HAP-1 (cell line): ENCODE data around the gene MAP3K5.
"Not testable (repeated sequence)": the region's sequence is repeated elsewhere in the genome, so short reads cannot be mapped to it uniquely, and the experiment has no call there.

Experiments
- DNase-seq, 2 experiments: peaks; one replicate each; pipeline ENCODE4 v3.0.0-alpha.2; 2016 to 2020; ENCODE audit warnings: low spot score in 2 of 2
- H3K27me3 ChIP-seq: fragments of 250-450 bp; sonication (Bioruptor Pico); 2 replicates; pipeline ENCODE4 v1.5.1; 2020; ENCODE audit warnings: low read depth, mild to moderate bottlenecking, moderate library complexity
- H3K36me3 ChIP-seq: fragments of 250-450 bp; sonication (Bioruptor Pico); replicated peaks from 2 replicates; pipeline ENCODE4 v1.5.1; 2020; ENCODE audit warnings: mild to moderate bottlenecking
- H3K4me1 ChIP-seq: fragments of 250-450 bp; sonication (Bioruptor Pico); 2 replicates; pipeline ENCODE4 v1.5.1; 2020; ENCODE audit warnings: mild to moderate bottlenecking
- H3K4me3 ChIP-seq: fragments of 250-450 bp; sonication (Bioruptor Pico); 2 replicates; pipeline ENCODE4 v1.5.1; 2020; ENCODE audit warnings: mild to moderate bottlenecking, moderate library complexity
- H3K9me3 ChIP-seq: fragments of 250-450 bp; sonication (Bioruptor Pico); 2 replicates; pipeline ENCODE4 v1.5.1; 2020; ENCODE audit warnings: mild to moderate bottlenecking, moderate library complexity
- in situ Hi-C: fragments of 300-500 bp; cut with MboI; formaldehyde crosslinking; loops from 3 replicates; pipeline ENCODE4 v1.14.3; 2020; ENCODE audit warnings: low sequenced_read_pairs, inconsistent platforms, mixed read lengths

Gene MAP3K5

GRCh38 chr6:136728033-136728939 is 64.0 kb downstream of the MAP3K5 start:
- in situ Hi-C loops: no loop called here
- Histone ChIP-seq H3K9me3 (no peaks in the 10 kb centered on the region), H3K36me3 (no peaks in the 10 kb centered on the region), H3K4me3 (no peak overlapping the region), H3K27me3 (no peaks in the 10 kb centered on the region), H3K4me1 (no peaks in the 10 kb centered on the region)
- DNase-seq: no peak

GRCh38 chr6:136726837-136727557 is 65.3 kb downstream of the MAP3K5 start:
- no peaks in the 10 kb centered on the region for H3K4me1 ChIP-seq
- no peak for DNase-seq
- H3K9me3 ChIP-seq: no peaks in the 10 kb centered on the region
- H3K4me3 ChIP-seq: no peak overlapping the region
- in situ Hi-C loops: no loop called here
- no peaks in the 10 kb centered on the region for H3K27me3 ChIP-seq
- H3K36me3 ChIP-seq: no peaks in the 10 kb centered on the region

- DNase-seq: no peak
- Histone ChIP-seq H3K9me3 (no peaks in the 10 kb centered on the region), H3K4me1 (no peaks in the 10 kb centered on the region), H3K27me3 (no peaks in the 10 kb centered on the region), H3K36me3 (no peaks in the 10 kb centered on the region), H3K4me3 (no peak overlapping the region)
- in situ Hi-C loops: no loop called here
These were observed 67.2 kb downstream of the MAP3K5 start for GRCh38 chr6:136725124-136725523.

- H3K36me3 ChIP-seq: no peaks in the 10 kb centered on the region
- no peaks in the 10 kb centered on the region for H3K27me3 ChIP-seq
- in situ Hi-C loops: no loop called here
- H3K4me1 ChIP-seq: no peaks in the 10 kb centered on the region
- no peaks in the 10 kb centered on the region for H3K9me3 ChIP-seq
- no peak overlapping the region for H3K4me3 ChIP-seq
- no peak for DNase-seq
These were observed 68.5 kb downstream of the MAP3K5 start for GRCh38 chr6:136723780-136724179.

GRCh38 chr6:136721467-136721866 is 70.8 kb downstream of the MAP3K5 start:
- Histone ChIP-seq H3K36me3 (no peaks in the 10 kb centered on the region), H3K27me3 (no peaks in the 10 kb centered on the region), H3K4me3 (no peak overlapping the region), H3K4me1 (0 out of 2 replicates have a peak, but pooled peaks cover 2% of the 10 kb centered on the region), H3K9me3 (no peaks in the 10 kb centered on the region)
- in situ Hi-C loops: no loop called here
- DNase-seq: no peak

GRCh38 chr6:136720045-136720770 is 72.1 kb downstream of the MAP3K5 start:
- H3K4me3 ChIP-seq: no peak overlapping the region
- in situ Hi-C loops: no loop called here
- H3K36me3 ChIP-seq: no peaks in the 10 kb centered on the region
- DNase-seq: no peak
- no peaks in the 10 kb centered on the region for H3K9me3 ChIP-seq
- no peaks in the 10 kb centered on the region for H3K27me3 ChIP-seq
- H3K4me1 ChIP-seq: 0 out of 2 replicates have a peak, but pooled peaks cover 2% of the 10 kb centered on the region

GRCh38 chr6:136719280-136720044 is 72.8 kb downstream of the MAP3K5 start:
- H3K36me3 ChIP-seq: no peaks in the 10 kb centered on the region
- H3K9me3 ChIP-seq: no peaks in the 10 kb centered on the region
- no peak for DNase-seq
- 0 out of 2 replicates have a peak, but pooled peaks cover 2% of the 10 kb centered on the region for H3K4me1 ChIP-seq
- no peak overlapping the region for H3K4me3 ChIP-seq
- in situ Hi-C loops: no loop called here
- H3K27me3 ChIP-seq: no peaks in the 10 kb centered on the region

GRCh38 chr6:136718476-136718875 is 73.8 kb downstream of the MAP3K5 start:
- no peak for DNase-seq
- Histone ChIP-seq H3K27me3 (no peaks in the 10 kb centered on the region), H3K36me3 (no peaks in the 10 kb centered on the region; the same call in 1 of the 2 replicates), H3K4me1 (0 out of 2 replicates have a peak, but pooled peaks cover 2% of the 10 kb centered on the region), H3K9me3 (no peaks in the 10 kb centered on the region), H3K4me3 (no peak overlapping the region)
- in situ Hi-C loops: no loop called here

- no peaks in the 10 kb centered on the region; the same call in 1 of the 2 replicates for H3K36me3 ChIP-seq
- no peak overlapping the region for H3K4me3 ChIP-seq
- in situ Hi-C loops: no loop called here
- no peaks in the 10 kb centered on the region for H3K9me3 ChIP-seq
- no peak for DNase-seq
- no peaks in the 10 kb centered on the region for H3K27me3 ChIP-seq
- 0 out of 2 replicates have a peak, but pooled peaks cover 2% of the 10 kb centered on the region for H3K4me1 ChIP-seq
These were observed 74.6 kb downstream of the MAP3K5 start for GRCh38 chr6:136717716-136717990.

GRCh38 chr6:136716917-136717715 is 75.2 kb downstream of the MAP3K5 start:
- Histone ChIP-seq H3K36me3 (no peaks in the 10 kb centered on the region; the same call in 1 of the 2 replicates), H3K4me1 (peaks cover 5% of the 10 kb centered on the region), H3K4me3 (no peak overlapping the region), H3K9me3 (no peaks in the 10 kb centered on the region), H3K27me3 (no peaks in the 10 kb centered on the region)
- in situ Hi-C loops: no loop called here
- DNase-seq: no peak

- H3K4me1 ChIP-seq, DNase-seq, H3K4me3 ChIP-seq, H3K36me3 ChIP-seq, H3K27me3 ChIP-seq, in situ Hi-C loops, H3K9me3 ChIP-seq: not testable (repeated sequence)
These were observed 79.6 kb downstream of the MAP3K5 start for GRCh38 chr6:136712642-136713041.

- Histone ChIP-seq H3K4me1 (peaks cover 3% of the 10 kb centered on the region), H3K4me3 (no peak overlapping the region), H3K9me3 (no peaks in the 10 kb centered on the region), H3K36me3 (no peaks in the 10 kb centered on the region; the same call in 1 of the 2 replicates), H3K27me3 (no peaks in the 10 kb centered on the region)
- in situ Hi-C loops: no loop called here
- DNase-seq: no peak
These were observed 80.6 kb downstream of the MAP3K5 start for GRCh38 chr6:136711644-136712043.
